Cardiac ventricle fibroblast (primary cell): Measurements from ENCODE around the gene HARS2. TPM values are rescaled to one million over a fixed set of nuclear protein-coding genes. Genes with fewer than 3 reads are reported as not detected.

Experiments used
- total RNA-seq: library from RNA; depleted of rRNA; stranded (reverse); fragments of >200 nt; gene quantifications from 2 replicates; pipeline ENCODE4 v1.2.3, GENCODE V29; 2015

HARS2 gene, protein sequence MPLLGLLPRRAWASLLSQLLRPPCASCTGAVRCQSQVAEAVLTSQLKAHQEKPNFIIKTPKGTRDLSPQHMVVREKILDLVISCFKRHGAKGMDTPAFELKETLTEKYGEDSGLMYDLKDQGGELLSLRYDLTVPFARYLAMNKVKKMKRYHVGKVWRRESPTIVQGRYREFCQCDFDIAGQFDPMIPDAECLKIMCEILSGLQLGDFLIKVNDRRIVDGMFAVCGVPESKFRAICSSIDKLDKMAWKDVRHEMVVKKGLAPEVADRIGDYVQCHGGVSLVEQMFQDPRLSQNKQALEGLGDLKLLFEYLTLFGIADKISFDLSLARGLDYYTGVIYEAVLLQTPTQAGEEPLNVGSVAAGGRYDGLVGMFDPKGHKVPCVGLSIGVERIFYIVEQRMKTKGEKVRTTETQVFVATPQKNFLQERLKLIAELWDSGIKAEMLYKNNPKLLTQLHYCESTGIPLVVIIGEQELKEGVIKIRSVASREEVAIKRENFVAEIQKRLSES
- total RNA-seq: 20.3 and 21.3 TPM in 2 replicates

GRCh38 chr5:140690941-140691924 is at the start of gene HARS2, which contains the start of gene HARS1:
TSS of gene HARS2 (plus strand) at chr5:140691455. CDS start at chr5:140691649, 194 bp downstream.
TSS of gene HARS1 (minus strand) at chr5:140691370. CDS start at chr5:140691304, 66 bp downstream.

DNA sequence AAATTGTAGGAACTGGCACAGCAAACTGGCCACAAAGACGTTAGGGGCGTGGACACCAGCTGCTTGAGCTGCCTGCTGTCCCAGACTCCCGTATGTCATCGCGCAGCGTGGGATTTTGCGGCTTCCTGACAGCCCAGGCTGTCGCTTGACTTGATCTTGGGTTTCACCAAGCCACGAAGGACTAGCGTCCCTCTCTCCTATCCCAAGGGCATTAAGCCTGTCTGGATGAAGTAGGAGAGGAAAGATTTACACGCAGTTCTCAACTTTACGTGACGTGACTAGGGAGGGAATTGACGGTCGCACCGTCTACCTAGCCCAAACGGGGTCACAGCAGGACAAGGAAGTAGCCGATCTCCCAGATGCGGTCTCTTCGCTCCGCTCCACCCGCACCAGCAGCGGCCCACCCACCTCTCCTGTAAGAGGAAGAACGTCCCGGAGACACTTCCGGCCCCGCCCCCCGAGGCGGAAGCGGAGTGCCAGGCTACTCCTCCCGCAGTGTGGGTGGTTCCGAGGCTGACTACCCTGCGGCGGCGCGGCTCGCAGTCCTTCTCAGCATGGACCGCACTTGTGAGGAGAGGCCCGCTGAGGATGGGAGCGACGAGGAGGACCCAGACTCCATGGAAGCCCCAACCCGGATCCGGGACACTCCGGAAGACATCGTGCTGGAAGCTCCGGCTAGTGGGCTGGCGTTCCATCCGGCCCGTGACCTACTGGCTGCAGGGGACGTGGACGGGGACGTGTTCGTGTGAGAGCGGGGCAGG is 26.7 kb upstream of the HARS2 start, which contains the start of gene WDR55:
TSS of gene WDR55 (plus strand) at position 546 of the 761 bp plus-strand sequence. CDS start at position 555, 9 bp downstream.

GRCh38 chr5:140673187-140673976 is 17.9 kb upstream of the HARS2 start, which contains the start of gene DND1:
TSS of gene DND1 (minus strand) at chr5:140673576. CDS start at chr5:140673542, 34 bp downstream.

GRCh38 chr5:140700177-140701144 is 9.2 kb downstream of the HARS2 start, which contains the start of gene ZMAT2:
TSS of gene ZMAT2 (plus strand) at chr5:140700447. CDS start at chr5:140700461, 14 bp downstream.

Other genes with a start within 250 kb of the HARS2 start
- 7.4 and 15.3 TPM in 2 replicates for gene EIF4EBP3, start 143.8 kb upstream of the HARS2 start, total RNA-seq
- gene SRA1, start 134.0 kb upstream of the HARS2 start, total RNA-seq: 24.0 and 25.6 TPM in 2 replicates
- 8.4 and 9.0 TPM in 2 replicates for gene APBB3, start 126.9 kb upstream of the HARS2 start, total RNA-seq
- 26.9 and 37.6 TPM in 2 replicates for gene SLC35A4, start 126.6 kb upstream of the HARS2 start, total RNA-seq
- gene CD14, start 58.3 kb upstream of the HARS2 start, total RNA-seq: 0.15 and 1.3 TPM in 2 replicates
- 26.7 and 72.8 TPM in 2 replicates for gene TMCO6, start 52.0 kb upstream of the HARS2 start, total RNA-seq
- gene NDUFA2, start 43.8 kb upstream of the HARS2 start, total RNA-seq: 47.4 and 58.0 TPM in 2 replicates
- gene IK, start 43.6 kb upstream of the HARS2 start, total RNA-seq: 62.4 and 66.5 TPM in 2 replicates
- gene WDR55, start 26.6 kb upstream of the HARS2 start, total RNA-seq: 15.8 and 18.2 TPM in 2 replicates
- gene DND1, start 17.9 kb upstream of the HARS2 start, total RNA-seq: not detected in 2 replicates
- 43.6 and 55.7 TPM in 2 replicates for gene HARS1, start 85 bp upstream of the HARS2 start, total RNA-seq
- gene ZMAT2, start 9.0 kb downstream of the HARS2 start, total RNA-seq: 18.2 and 25.1 TPM in 2 replicates
- gene PCDHA1, start 94.7 kb downstream of the HARS2 start, total RNA-seq: 0.05 TPM in 1 of 2 replicates, not detected in the other
- not detected in 2 replicates for gene PCDHA2, start 103.4 kb downstream of the HARS2 start, total RNA-seq
- gene PCDHA3, start 109.6 kb downstream of the HARS2 start, total RNA-seq: 0.10 and 0.25 TPM in 2 replicates
- gene PCDHA4, start 115.6 kb downstream of the HARS2 start, total RNA-seq: 0.24 and 0.31 TPM in 2 replicates
- not detected in 2 replicates for gene PCDHA5, start 130.2 kb downstream of the HARS2 start, total RNA-seq
- 0.37 and 0.64 TPM in 2 replicates for gene PCDHA6, start 136.5 kb downstream of the HARS2 start, total RNA-seq
- 0.15 and 0.56 TPM in 2 replicates for gene PCDHA7, start 142.8 kb downstream of the HARS2 start, total RNA-seq
- 0.06 TPM in 1 of 2 replicates, not detected in the other for gene PCDHA8, start 149.7 kb downstream of the HARS2 start, total RNA-seq
- gene PCDHA9, start 156.9 kb downstream of the HARS2 start, total RNA-seq: 0.05 TPM in 1 of 2 replicates, not detected in the other
- gene PCDHA10, start 164.4 kb downstream of the HARS2 start, total RNA-seq: 0.06 and 0.59 TPM in 2 replicates
- not detected in 2 replicates for gene PCDHA11, start 177.5 kb downstream of the HARS2 start, total RNA-seq
- 0.06 and 0.34 TPM in 2 replicates for gene PCDHA12, start 183.9 kb downstream of the HARS2 start, total RNA-seq
- 0.39 TPM in 1 of 2 replicates, not detected in the other for gene PCDHA13, start 190.7 kb downstream of the HARS2 start, total RNA-seq
- gene PCDHAC1, start 234.8 kb downstream of the HARS2 start, total RNA-seq: 0.25 TPM in 1 of 2 replicates, not detected in the other